ENCODE results near the gene MEGF11. TPM values are rescaled to one million over a fixed set of nuclear protein-coding genes. Genes with fewer than 3 reads are reported as not detected.

Gene MEGF11
- total and polyA plus RNA-seq, 4 donors, result 0.16 to 1.5 (median 0.50) TPM

DNA sequence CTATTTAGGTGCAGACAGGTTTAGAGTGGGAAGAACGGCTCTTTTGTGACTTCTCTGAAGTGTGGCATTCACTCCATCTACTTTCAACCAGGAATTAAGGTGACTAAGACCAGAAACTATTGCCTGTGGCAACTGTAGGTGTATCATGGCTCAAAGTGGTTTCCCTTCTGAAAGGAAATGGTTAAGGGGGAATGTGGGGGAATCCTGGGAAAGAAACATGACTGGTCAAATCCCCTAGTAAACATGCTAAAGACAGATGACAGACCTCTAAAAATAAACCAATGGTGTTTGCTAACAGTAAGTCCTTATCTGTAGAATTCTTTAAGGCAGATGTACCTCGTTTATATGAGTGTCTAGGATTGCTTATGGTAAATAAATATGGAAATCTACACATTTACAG, 56.9 kb downstream of the MEGF11 start:
- no peaks in the 10 kb centered on the region for H3K36me3 ChIP-seq (ENCODE audit: control insufficient read depth in 4 of 4, insufficient read depth in 4 of 4, low read length in 4 of 4)
- no peak overlapping the region for H3K27ac ChIP-seq (ENCODE audit: low read depth in 1 of 2, low read length in 1 of 2)
- DNase-seq, result no peak
- no peaks in the 10 kb centered on the region for H3K4me1 ChIP-seq (ENCODE audit: control insufficient read depth in 5 of 5, insufficient read depth in 5 of 5, low read length in 5 of 5)
- no peaks in the 10 kb centered on the region for H3K27me3 ChIP-seq (ENCODE audit: control insufficient read depth in 3 of 3, insufficient read depth in 3 of 3, low read length in 2 of 3)
- H3K9ac ChIP-seq (ENCODE audit: insufficient read depth in 1 of 2, low read length in 2 of 2), result no peak overlapping the region
- peaks cover 0 to 5% (median 0%) of the 10 kb centered on the region in 4 donors for H3K9me3 ChIP-seq (ENCODE audit: control insufficient read depth in 4 of 4, insufficient read depth in 3 of 4, low read length in 3 of 4)
- no peak overlapping the region for H3K4me3 ChIP-seq
- no peak for ATAC-seq (ENCODE audit: insufficient read depth, low FRiP score)
- TF ChIP-seq CTCF (IDR thresholded peaks at IDR 0.05; ENCODE audit: control extremely low read depth, extremely low read depth), result no peak
- WGBS, 2 donors, result 38 to 54% methylated on average over 2 of the region's 2 CpGs

DNA sequence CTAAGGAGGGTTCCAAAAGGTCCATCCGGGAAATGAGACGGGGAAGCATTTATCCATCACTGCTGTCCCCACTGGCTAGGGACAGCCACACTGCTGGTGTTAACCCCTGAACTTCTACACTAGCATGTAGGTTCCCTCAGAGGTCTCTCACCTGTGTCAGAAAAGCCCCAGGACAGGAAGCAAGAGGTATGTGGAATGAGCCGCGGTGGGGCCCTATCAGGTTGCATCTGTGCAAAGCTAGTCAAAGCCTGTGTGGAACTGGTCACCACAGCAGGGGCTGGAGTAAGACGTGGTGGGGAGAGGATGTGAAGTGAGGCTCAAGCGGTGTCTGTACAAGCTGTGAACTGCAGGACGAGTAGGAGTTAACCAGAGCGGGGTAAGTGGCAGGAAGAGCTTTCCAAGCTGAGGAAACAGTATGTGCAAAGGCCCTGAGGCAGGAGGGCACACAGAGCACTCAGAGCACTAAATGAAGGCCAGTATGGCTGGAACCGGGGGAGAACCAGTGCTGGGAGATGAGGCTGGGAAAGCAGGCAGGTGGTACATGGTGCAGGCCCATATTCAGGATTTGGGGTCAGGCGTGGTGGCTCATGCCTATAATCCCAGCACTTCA, 57.8 kb downstream of the MEGF11 start:
- WGBS, 2 donors, result 84 to 90% methylated on average over 10 of the region's 10 CpGs
- H3K4me3 ChIP-seq, result no peak overlapping the region
- H3K27ac ChIP-seq (ENCODE audit: low read depth in 1 of 2, low read length in 1 of 2), result no peak overlapping the region
- no peaks in the 10 kb centered on the region for H3K36me3 ChIP-seq (ENCODE audit: control insufficient read depth in 4 of 4, insufficient read depth in 4 of 4, low read length in 4 of 4)
- H3K9ac ChIP-seq (ENCODE audit: insufficient read depth in 1 of 2, low read length in 2 of 2), result no peak overlapping the region
- H3K4me1 ChIP-seq (ENCODE audit: control insufficient read depth in 5 of 5, insufficient read depth in 5 of 5, low read length in 5 of 5), result no peaks in the 10 kb centered on the region
- no peak for TF ChIP-seq CTCF (IDR thresholded peaks at IDR 0.05; ENCODE audit: control extremely low read depth, extremely low read depth)
- DNase-seq (no peak), ATAC-seq (ENCODE audit: insufficient read depth, low FRiP score) (no peak)
- no peaks in the 10 kb centered on the region for H3K27me3 ChIP-seq (ENCODE audit: control insufficient read depth in 3 of 3, insufficient read depth in 3 of 3, low read length in 2 of 3)
- peaks cover 0 to 2% (median 0%) of the 10 kb centered on the region in 4 donors for H3K9me3 ChIP-seq (ENCODE audit: control insufficient read depth in 4 of 4, insufficient read depth in 3 of 4, low read length in 3 of 4)

GRCh38 chr15:66193066-66193465, 60.5 kb downstream of the MEGF11 start:
- Histone ChIP-seq H3K27me3 (ENCODE audit: control insufficient read depth in 3 of 3, insufficient read depth in 3 of 3, low read length in 2 of 3) (no peaks in the 10 kb centered on the region), H3K9me3 (ENCODE audit: control insufficient read depth in 4 of 4, insufficient read depth in 3 of 4, low read length in 3 of 4) (peaks cover 0 to 2% (median 0%) of the 10 kb centered on the region in 4 donors), H3K4me3 (no peak overlapping the region), H3K4me1 (ENCODE audit: control insufficient read depth in 5 of 5, insufficient read depth in 5 of 5, low read length in 5 of 5) (no peaks in the 10 kb centered on the region), H3K9ac (ENCODE audit: insufficient read depth in 1 of 2, low read length in 2 of 2) (no peak overlapping the region), H3K36me3 (ENCODE audit: control insufficient read depth in 4 of 4, insufficient read depth in 4 of 4, low read length in 4 of 4) (no peaks in the 10 kb centered on the region), H3K27ac (ENCODE audit: low read depth in 1 of 2, low read length in 1 of 2) (no peak overlapping the region)
- DNase-seq (no peak), ATAC-seq (ENCODE audit: insufficient read depth, low FRiP score) (no peak)
- 94 to 95% methylated on average over 3 of the region's 3 CpGs for WGBS, 2 donors
- no peak for TF ChIP-seq CTCF (IDR thresholded peaks at IDR 0.05; ENCODE audit: control extremely low read depth, extremely low read depth)

DNA sequence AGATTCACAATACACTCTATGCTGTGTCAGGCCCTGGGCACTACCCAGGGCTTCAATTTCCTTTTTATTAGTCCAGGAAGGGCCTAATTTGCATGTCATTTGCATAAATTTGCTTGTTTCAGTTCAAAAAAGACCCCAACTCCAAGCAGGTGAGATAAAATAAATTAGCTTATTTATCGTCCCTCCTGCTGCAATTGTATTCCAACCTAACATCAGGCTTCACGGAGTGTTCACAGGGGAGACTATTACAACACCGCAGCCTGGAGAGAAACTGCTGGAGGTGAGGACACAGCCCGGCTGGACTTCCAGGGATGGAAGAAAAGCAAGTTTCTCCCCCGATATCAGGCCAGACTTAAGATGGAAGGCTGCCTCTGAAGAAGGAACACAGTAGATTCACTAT, 62.8 kb downstream of the MEGF11 start:
- DNase-seq, result no peak
- Histone ChIP-seq H3K27ac (ENCODE audit: low read depth in 1 of 2, low read length in 1 of 2) (no peak overlapping the region), H3K9me3 (ENCODE audit: control insufficient read depth in 4 of 4, insufficient read depth in 3 of 4, low read length in 3 of 4) (peaks cover 0 to 2% (median 0%) of the 10 kb centered on the region in 4 donors), H3K36me3 (ENCODE audit: control insufficient read depth in 4 of 4, insufficient read depth in 4 of 4, low read length in 4 of 4) (no peaks in the 10 kb centered on the region), H3K9ac (ENCODE audit: insufficient read depth in 1 of 2, low read length in 2 of 2) (no peak overlapping the region), H3K4me3 (no peak overlapping the region), H3K4me1 (ENCODE audit: control insufficient read depth in 5 of 5, insufficient read depth in 5 of 5, low read length in 5 of 5) (no peaks in the 10 kb centered on the region), H3K27me3 (ENCODE audit: control insufficient read depth in 3 of 3, insufficient read depth in 3 of 3, low read length in 2 of 3) (peaks cover 0 to 2% (median 0%) of the 10 kb centered on the region in 3 donors)
- 74 to 80% methylated on average over 5 of the region's 5 CpGs for WGBS, 2 donors
- no peak for TF ChIP-seq CTCF (IDR thresholded peaks at IDR 0.05; ENCODE audit: control extremely low read depth, extremely low read depth)
- ATAC-seq (ENCODE audit: insufficient read depth, low FRiP score), result no peak
